Stimulated activated CD4-positive, alpha-beta T cell treated with anti-CD3 and anti-CD28 coated beads, Interleukin-1b, Interleukin-23, amount 100 ng/mL, for 24 hours (primary cell): ENCODE measurements around the gene THAP7.

Experiments
- DNase-seq, 4 experiments: peaks; one replicate each; pipeline ENCODE4 v3.0.0-alpha.2; 2020; ENCODE audit warnings: low read depth in 4 of 4, low spot score in 1 of 4

THAP7 gene

GRCh38 chr22:20965104-20965887 is 36.6 kb downstream of the THAP7 start:
- DNase-seq = no peak

- DNase-seq = no peak
Observed at GRCh38 chr22:20964799-20965103, 37.2 kb downstream of the THAP7 start.

GRCh38 chr22:20964090-20964798 is 37.7 kb downstream of the THAP7 start:
- DNase-seq = no peak

GRCh38 chr22:20963201-20964052 is 38.5 kb downstream of the THAP7 start:
- no peak for DNase-seq

- no peak for DNase-seq
Observed at GRCh38 chr22:20962491-20962945, 39.4 kb downstream of the THAP7 start.

DNA sequence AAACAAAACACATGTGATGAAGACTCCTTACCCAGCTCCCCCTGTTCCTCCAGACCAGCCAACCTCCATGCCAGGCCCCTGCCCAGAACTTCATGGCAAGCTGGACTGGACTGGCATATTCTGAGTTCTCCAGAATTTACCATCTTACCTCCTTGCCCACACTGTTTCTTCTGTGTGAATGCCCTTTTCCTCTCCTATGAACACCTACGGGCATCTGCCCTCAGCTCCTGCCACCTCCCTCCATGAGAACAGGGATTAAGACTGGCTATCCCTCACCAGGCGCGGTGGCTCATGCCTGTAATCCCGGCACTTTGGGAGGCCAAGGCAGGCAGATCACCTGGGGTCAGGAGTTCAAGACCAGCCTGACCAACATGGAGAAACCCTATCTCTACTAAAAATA is 41.3 kb downstream of the THAP7 start:
- no peak for DNase-seq

GRCh38 chr22:20959578-20960461 is 42.1 kb downstream of the THAP7 start:
- no peak for DNase-seq

- no peak for DNase-seq
Observed at GRCh38 chr22:20957683-20958431, 44.1 kb downstream of the THAP7 start.

DNA sequence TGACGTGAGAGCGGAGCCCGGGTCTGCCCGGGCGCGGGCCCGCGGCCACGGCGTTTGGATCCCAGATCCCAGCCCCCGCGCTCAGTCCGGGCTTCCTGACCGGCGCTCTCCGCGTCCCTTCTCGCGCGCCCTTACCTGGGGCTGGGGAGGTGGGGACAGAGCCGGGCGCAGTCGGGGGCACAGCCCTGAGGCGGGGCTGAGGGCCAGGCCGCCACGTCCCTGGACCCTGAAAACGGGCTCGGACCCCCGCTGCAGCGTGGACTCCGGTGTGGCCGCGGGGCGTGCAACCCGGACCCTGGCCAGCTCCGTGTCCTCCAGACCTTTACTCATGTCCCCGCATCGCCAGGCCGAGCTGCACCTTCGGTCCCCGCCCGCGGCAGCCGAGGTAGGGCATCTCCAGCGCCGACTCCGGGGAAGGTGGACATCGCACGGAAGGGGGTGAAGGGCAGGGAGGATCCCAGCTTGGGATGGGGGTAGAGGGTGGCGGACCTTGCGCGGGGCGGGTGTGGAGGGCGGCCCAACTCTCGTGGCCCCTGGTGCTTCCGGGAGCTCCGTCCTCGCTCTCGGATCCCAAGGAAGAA is 44.7 kb downstream of the THAP7 start:
- DNase-seq = no peak

GRCh38 chr22:20956258-20957101 is 45.4 kb downstream of the THAP7 start:
- no peak for DNase-seq

- no peak for DNase-seq
Observed at GRCh38 chr22:20955548-20955947, 46.4 kb downstream of the THAP7 start.

GRCh38 chr22:20953668-20954500 is 48.0 kb downstream of the THAP7 start:
- DNase-seq = no peak

DNA sequence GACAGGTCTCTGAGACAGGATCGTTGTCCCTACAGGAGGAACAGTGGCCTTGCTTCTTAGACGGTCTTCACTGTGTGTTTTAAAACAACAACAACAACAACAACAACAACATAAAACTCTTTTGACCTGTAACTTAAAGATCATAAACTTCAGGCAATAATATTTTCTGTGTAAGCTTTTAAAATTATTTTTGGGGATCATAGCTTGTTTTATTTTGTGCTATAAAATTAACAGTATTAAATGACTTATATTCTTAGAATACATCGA is 48.6 kb downstream of the THAP7 start:
- DNase-seq = no peak

- no peak for DNase-seq
Observed at GRCh38 chr22:20952544-20953341, 49.2 kb downstream of the THAP7 start.

DNA sequence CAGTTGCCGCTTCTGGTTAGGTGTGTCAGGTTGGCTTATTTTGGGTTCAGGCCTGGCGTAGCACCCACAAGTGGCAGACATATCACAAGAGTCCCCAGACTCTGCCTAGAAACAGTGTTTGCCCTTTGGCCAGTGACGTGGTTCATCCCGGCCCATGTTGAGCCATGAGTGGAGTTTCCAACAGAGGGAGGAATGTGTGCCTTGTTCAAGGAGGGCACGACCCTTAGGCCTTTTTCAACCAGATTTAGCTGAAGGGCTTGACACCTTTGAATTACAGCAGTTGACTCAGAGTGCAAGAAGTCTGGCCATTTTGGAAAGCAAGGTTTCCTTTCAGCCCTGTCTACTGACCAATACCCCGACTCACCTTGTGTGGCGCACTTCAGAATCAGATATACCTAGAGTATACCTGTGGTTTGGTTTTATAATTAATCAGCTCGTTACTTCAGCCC is 50.0 kb downstream of the THAP7 start:
- DNase-seq = no peak

GRCh38 chr22:20951151-20951931 is 50.6 kb downstream of the THAP7 start:
- no peak for DNase-seq
